K562 (cell line): ENCODE measurements around the gene GRPR.

Experiments
- HDAC6 ChIP-seq: IDR thresholded peaks from 2 replicates; pipeline ENCODE4 v1.6.1; 2012; ENCODE audit warnings: low read depth, mild to moderate bottlenecking, control low read depth, inconsistent platforms, low read length, moderate library complexity
- MYC ChIP-seq, 2 experiments: fragments of 250-450 bp in 1 of 2; sonication (Bioruptor Pico) in 1 of 2; IDR thresholded peaks; 2 replicates each; pipeline versions ENCODE4 v1.5.1 to v1.6.1; 2012 to 2021; ENCODE audit warnings: low read depth in 2 of 2, borderline replicate concordance in 1 of 2, improper control_type of control experiment in 1 of 2, low read length in 1 of 2, mild to moderate bottlenecking in 1 of 2, moderate library complexity in 1 of 2
- TF ChIP-seq, protein P1 (sequence below), 2 experiments: IDR thresholded peaks in 1 of 2; conservative IDR thresholded peaks in 1 of 2; 2 replicates each; pipeline ENCODE4 v1.6.1; 2016; ENCODE audit warnings: low read depth in 2 of 2, mild to moderate bottlenecking in 1 of 2, missing compliant biosample characterization in 1 of 2, missing genetic modification characterization in 1 of 2, moderate library complexity in 1 of 2
- TF ChIP-seq, protein P2 (sequence below): fragments of 250-450 bp; sonication (Bioruptor Pico); IDR thresholded peaks from 2 replicates; pipeline ENCODE4 v1.4.0; 2020; ENCODE audit warnings: mild to moderate bottlenecking, moderate library complexity
- TF ChIP-seq, protein P3 (sequence below): fragments of 450-650 bp; IDR thresholded peaks from 2 replicates; pipeline ENCODE4 v1.6.1; 2016; ENCODE audit warnings: missing biosample characterization, missing genetic modification characterization
- TF ChIP-seq, protein P4 (sequence below), 2 experiments: fragments of 450-650 bp; formaldehyde crosslinking in 1 of 2; IDR thresholded peaks; 2 replicates each; pipeline versions ENCODE4 v1.4.0 to v1.6.1; 2014 to 2020; ENCODE audit warnings: mild to moderate bottlenecking in 2 of 2, borderline replicate concordance in 1 of 2, low read depth in 1 of 2
- TF ChIP-seq, protein P5 (sequence below): fragments of 250-450 bp; sonication (Bioruptor Pico); IDR thresholded peaks from 2 replicates; pipeline ENCODE4 v1.8.0; 2021; ENCODE audit warnings: moderate library complexity, mild to moderate bottlenecking, inconsistent platforms
- TF ChIP-seq, protein P6 (sequence below): sonication (generic); formaldehyde crosslinking; IDR thresholded peaks from 2 replicates; pipeline ENCODE4 v1.8.0; 2022; ENCODE audit warnings: mild to moderate bottlenecking, missing genetic modification reagents, borderline replicate concordance

DNA sequence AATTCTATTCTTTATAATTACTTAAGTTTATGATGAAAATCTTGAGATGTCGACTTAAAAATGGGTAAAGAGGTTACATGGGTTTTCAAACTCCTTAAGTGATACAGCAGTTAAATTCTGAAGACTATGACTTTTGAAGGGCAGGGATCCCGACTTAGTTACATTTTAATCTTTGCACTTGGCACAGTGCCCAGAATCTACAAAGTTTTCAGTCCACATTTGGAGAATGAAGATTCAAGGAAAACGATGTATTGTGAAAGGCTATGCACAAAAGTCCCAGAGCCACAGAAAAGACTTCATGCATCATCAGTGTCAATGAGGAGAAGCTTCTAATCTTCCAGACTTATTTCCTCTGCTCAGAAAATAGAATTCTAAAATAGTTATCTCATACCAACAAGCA lies 36.3 kb upstream of the GRPR start:
- no peak for TF ChIP-seq MYC (IDR thresholded peaks at IDR 0.05; ENCODE audit: low read depth, low read length)
- TF ChIP-seq MYC (CRISPR knock-in tag; IDR thresholded peaks at IDR 0.05; ENCODE audit: borderline replicate concordance, low read depth): no peak
- TF ChIP-seq, protein P1, sequence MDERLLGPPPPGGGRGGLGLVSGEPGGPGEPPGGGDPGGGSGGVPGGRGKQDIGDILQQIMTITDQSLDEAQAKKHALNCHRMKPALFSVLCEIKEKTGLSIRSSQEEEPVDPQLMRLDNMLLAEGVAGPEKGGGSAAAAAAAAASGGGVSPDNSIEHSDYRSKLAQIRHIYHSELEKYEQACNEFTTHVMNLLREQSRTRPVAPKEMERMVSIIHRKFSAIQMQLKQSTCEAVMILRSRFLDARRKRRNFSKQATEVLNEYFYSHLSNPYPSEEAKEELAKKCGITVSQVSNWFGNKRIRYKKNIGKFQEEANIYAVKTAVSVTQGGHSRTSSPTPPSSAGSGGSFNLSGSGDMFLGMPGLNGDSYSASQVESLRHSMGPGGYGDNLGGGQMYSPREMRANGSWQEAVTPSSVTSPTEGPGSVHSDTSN (CRISPR knock-in tag; IDR thresholded peaks at IDR 0.05; ENCODE audit: low read depth): no peak
- TF ChIP-seq, protein P1 (tag; conservative IDR thresholded peaks at IDR 0.05; ENCODE audit: low read depth): no peak
- TF ChIP-seq, protein P2, sequence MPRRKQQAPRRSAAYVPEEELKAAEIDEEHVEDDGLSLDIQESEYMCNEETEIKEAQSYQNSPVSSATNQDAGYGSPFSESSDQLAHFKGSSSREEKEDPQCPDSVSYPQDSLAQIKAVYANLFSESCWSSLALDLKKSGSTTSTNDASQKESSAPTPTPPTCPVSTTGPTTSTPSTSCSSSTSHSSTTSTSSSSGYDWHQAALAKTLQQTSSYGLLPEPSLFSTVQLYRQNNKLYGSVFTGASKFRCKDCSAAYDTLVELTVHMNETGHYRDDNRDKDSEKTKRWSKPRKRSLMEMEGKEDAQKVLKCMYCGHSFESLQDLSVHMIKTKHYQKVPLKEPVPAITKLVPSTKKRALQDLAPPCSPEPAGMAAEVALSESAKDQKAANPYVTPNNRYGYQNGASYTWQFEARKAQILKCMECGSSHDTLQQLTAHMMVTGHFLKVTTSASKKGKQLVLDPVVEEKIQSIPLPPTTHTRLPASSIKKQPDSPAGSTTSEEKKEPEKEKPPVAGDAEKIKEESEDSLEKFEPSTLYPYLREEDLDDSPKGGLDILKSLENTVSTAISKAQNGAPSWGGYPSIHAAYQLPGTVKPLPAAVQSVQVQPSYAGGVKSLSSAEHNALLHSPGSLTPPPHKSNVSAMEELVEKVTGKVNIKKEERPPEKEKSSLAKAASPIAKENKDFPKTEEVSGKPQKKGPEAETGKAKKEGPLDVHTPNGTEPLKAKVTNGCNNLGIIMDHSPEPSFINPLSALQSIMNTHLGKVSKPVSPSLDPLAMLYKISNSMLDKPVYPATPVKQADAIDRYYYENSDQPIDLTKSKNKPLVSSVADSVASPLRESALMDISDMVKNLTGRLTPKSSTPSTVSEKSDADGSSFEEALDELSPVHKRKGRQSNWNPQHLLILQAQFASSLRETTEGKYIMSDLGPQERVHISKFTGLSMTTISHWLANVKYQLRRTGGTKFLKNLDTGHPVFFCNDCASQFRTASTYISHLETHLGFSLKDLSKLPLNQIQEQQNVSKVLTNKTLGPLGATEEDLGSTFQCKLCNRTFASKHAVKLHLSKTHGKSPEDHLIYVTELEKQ (CRISPR knock-in tag): no peak
- TF ChIP-seq, protein P3, sequence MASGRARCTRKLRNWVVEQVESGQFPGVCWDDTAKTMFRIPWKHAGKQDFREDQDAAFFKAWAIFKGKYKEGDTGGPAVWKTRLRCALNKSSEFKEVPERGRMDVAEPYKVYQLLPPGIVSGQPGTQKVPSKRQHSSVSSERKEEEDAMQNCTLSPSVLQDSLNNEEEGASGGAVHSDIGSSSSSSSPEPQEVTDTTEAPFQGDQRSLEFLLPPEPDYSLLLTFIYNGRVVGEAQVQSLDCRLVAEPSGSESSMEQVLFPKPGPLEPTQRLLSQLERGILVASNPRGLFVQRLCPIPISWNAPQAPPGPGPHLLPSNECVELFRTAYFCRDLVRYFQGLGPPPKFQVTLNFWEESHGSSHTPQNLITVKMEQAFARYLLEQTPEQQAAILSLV (tag): no peak
- TF ChIP-seq, protein P4, sequence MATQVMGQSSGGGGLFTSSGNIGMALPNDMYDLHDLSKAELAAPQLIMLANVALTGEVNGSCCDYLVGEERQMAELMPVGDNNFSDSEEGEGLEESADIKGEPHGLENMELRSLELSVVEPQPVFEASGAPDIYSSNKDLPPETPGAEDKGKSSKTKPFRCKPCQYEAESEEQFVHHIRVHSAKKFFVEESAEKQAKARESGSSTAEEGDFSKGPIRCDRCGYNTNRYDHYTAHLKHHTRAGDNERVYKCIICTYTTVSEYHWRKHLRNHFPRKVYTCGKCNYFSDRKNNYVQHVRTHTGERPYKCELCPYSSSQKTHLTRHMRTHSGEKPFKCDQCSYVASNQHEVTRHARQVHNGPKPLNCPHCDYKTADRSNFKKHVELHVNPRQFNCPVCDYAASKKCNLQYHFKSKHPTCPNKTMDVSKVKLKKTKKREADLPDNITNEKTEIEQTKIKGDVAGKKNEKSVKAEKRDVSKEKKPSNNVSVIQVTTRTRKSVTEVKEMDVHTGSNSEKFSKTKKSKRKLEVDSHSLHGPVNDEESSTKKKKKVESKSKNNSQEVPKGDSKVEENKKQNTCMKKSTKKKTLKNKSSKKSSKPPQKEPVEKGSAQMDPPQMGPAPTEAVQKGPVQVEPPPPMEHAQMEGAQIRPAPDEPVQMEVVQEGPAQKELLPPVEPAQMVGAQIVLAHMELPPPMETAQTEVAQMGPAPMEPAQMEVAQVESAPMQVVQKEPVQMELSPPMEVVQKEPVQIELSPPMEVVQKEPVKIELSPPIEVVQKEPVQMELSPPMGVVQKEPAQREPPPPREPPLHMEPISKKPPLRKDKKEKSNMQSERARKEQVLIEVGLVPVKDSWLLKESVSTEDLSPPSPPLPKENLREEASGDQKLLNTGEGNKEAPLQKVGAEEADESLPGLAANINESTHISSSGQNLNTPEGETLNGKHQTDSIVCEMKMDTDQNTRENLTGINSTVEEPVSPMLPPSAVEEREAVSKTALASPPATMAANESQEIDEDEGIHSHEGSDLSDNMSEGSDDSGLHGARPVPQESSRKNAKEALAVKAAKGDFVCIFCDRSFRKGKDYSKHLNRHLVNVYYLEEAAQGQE (IDR thresholded peaks at IDR 0.05; ENCODE audit: borderline replicate concordance): no peak
- TF ChIP-seq, protein P4 (CRISPR knock-in tag; IDR thresholded peaks at IDR 0.05; ENCODE audit: low read depth): no peak
- TF ChIP-seq, protein P5, sequence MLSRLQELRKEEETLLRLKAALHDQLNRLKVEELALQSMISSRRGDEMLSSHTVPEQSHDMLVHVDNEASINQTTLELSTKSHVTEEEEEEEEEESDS: no peak
- TF ChIP-seq, protein P6, sequence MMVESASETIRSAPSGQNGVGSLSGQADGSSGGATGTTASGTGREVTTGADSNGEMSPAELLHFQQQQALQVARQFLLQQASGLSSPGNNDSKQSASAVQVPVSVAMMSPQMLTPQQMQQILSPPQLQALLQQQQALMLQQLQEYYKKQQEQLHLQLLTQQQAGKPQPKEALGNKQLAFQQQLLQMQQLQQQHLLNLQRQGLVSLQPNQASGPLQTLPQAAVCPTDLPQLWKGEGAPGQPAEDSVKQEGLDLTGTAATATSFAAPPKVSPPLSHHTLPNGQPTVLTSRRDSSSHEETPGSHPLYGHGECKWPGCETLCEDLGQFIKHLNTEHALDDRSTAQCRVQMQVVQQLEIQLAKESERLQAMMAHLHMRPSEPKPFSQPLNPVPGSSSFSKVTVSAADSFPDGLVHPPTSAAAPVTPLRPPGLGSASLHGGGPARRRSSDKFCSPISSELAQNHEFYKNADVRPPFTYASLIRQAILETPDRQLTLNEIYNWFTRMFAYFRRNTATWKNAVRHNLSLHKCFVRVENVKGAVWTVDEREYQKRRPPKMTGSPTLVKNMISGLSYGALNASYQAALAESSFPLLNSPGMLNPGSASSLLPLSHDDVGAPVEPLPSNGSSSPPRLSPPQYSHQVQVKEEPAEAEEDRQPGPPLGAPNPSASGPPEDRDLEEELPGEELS (CRISPR knock-in tag): no peak
- TF ChIP-seq HDAC6: no peak
